PC-9 (cell line): ENCODE measurements around the gene RBP5.

Experiments used
- CTCF ChIP-seq: fragments of 200-600 bp; sonication (generic); conservative IDR thresholded peaks from 2 replicates; pipeline ENCODE4 v1.6.1; 2017; ENCODE audit warnings: mixed run types, antibody characterized with exemption, mild to moderate bottlenecking, moderate library complexity
- EZH2 ChIP-seq: fragments of 200-600 bp; sonication (generic); IDR thresholded peaks from 2 replicates; pipeline ENCODE4 v1.8.0; 2017; ENCODE audit warnings: antibody characterized with exemption, low read depth

- TF ChIP-seq CTCF = no peak
- TF ChIP-seq EZH2 = no peak
Observed at GRCh38 chr12:7092986-7093460, 35.7 kb downstream of the RBP5 start.
